HCT116 (cell line): ENCODE measurements around the gene TP63. TPM values are rescaled to one million over a fixed set of nuclear protein-coding genes. Genes with fewer than 3 reads are reported as not detected.

ENCODE experiments used
- ATAC-seq: fragments of 200-7000 bp; cut with Tn5 transposase; 2 replicates; pipeline ENCODE4 v1.9.1; 2020; ENCODE audit warnings: mild to moderate bottlenecking, moderate library complexity
- BruUV-seq: library from RNA; stranded (reverse); fragments of 400-500 nt; replicated peaks from 2 replicates; lab custom pipeline; 2021; lab: Mats Ljungman, UMichigan
- CTCF ChIA-PET: fragments of 300-600 bp; sonication (Branson Sonifier 250); formaldehyde crosslinking; loops from one replicate; lab custom pipeline; 2021; ENCODE audit warnings: antibody characterized with exemption; lab: Charles Lee
- POLR2A ChIA-PET: fragments of 300-600, 350-600 bp; sonication (Branson Sonifier 250); formaldehyde crosslinking; loops from one replicate; lab custom pipeline; 2021; ENCODE audit warnings: antibody characterized with exemption; lab: Charles Lee
- RAD21 ChIA-PET, 2 experiments: fragments of 300-600 bp; sonication (Branson Sonifier 250); formaldehyde crosslinking; loops; one replicate each; lab custom pipeline; 2023; ENCODE audit warnings: low total read pairs in 2 of 2; ENCODE audit not compliant: uncharacterized antibody in 2 of 2, unreplicated experiment in 2 of 2, low non-redundant PET in 1 of 2; lab: Charles Lee
- DNase-seq: peaks from one replicate; pipeline ENCODE4 v3.0.0-alpha.2; 2010; ENCODE audit warnings: low read depth, low spot score
- H2AFZ ChIP-seq: fragments of 200-600 bp; shearing (Covaris generic), sonication (generic); 2 replicates; pipeline ENCODE4 v1.6.1; 2017; ENCODE audit warnings: low read depth, mixed run types, mixed read lengths, antibody characterized with exemption, low read length; ENCODE audit not compliant: poor library complexity, severe bottlenecking
- H3K27ac ChIP-seq: 2 replicates; pipeline ENCODE4 v1.5.1; 2012; ENCODE audit warnings: low read depth, low read length
- H3K27me3 ChIP-seq: fragments of 200-600 bp; sonication (generic); 2 replicates; pipeline ENCODE4 v1.6.1; 2016; ENCODE audit warnings: mixed run types, low read length, mixed read lengths; ENCODE audit not compliant: insufficient read depth
- H3K36me3 ChIP-seq, 2 experiments: fragments of 200-500 bp in 1 of 2; fragments of 200-600 bp in 1 of 2; sonication (Bioruptor generic) in 1 of 2; sonication (generic) in 1 of 2; 2 replicates each; pipeline versions ENCODE4 v1.5.1 to v1.6.1; 2014 to 2016; ENCODE audit warnings: low read length in 2 of 2, inconsistent platforms in 1 of 2, mixed read lengths in 1 of 2, mixed run types in 1 of 2; ENCODE audit not compliant: insufficient read depth in 2 of 2, control insufficient read depth in 1 of 2
- H3K4me1 ChIP-seq, 2 experiments: fragments of 200-600 bp in 1 of 2; sonication (generic) in 1 of 2; 2 replicates each; pipeline versions ENCODE4 v1.5.1 to v1.6.1; 2012 to 2017; ENCODE audit warnings: low read length in 2 of 2, inconsistent platforms in 1 of 2, mild to moderate bottlenecking in 1 of 2, mixed read lengths in 1 of 2, mixed run types in 1 of 2, moderate library complexity in 1 of 2; ENCODE audit not compliant: insufficient read depth in 2 of 2, control insufficient read depth in 1 of 2
- H3K4me2 ChIP-seq: fragments of 200-600 bp; sonication (generic); 2 replicates; pipeline ENCODE4 v1.6.1; 2017; ENCODE audit warnings: mixed run types, low read length, mixed read lengths
- H3K4me3 ChIP-seq, 2 experiments: fragments of 200-600 bp in 1 of 2; sonication (generic) in 1 of 2; replicated peaks in 1 of 2; 2 replicates each; pipeline ENCODE4 v1.5.1; 2011 to 2016; ENCODE audit warnings: low read length in 2 of 2, control low read depth in 1 of 2, low read depth in 1 of 2, mild to moderate bottlenecking in 1 of 2, mixed read lengths in 1 of 2, mixed run types in 1 of 2
- H3K79me2 ChIP-seq: fragments of 200-600 bp; sonication (generic); 2 replicates; pipeline ENCODE4 v1.6.1; 2017; ENCODE audit warnings: mild to moderate bottlenecking, mixed run types, low read length, moderate library complexity, mixed read lengths; ENCODE audit not compliant: insufficient read depth
- H3K9ac ChIP-seq: fragments of 200-600 bp; sonication (generic); 2 replicates; pipeline ENCODE4 v1.6.1; 2016; ENCODE audit warnings: low read length, mixed read lengths
- H3K9me2 ChIP-seq: fragments of 200-600 bp; sonication (generic), shearing (Covaris generic); 2 replicates; pipeline ENCODE4 v1.6.1; 2017; ENCODE audit warnings: mixed run types, mild to moderate bottlenecking, moderate library complexity; ENCODE audit not compliant: insufficient read depth
- H3K9me3 ChIP-seq, 2 experiments: fragments of 200-500 bp in 1 of 2; fragments of 200-600 bp in 1 of 2; sonication (Bioruptor generic) in 1 of 2; sonication (generic) in 1 of 2; 2 replicates each; pipeline ENCODE4 v1.6.1; 2014 to 2017; ENCODE audit warnings: low read length in 2 of 2, mixed read lengths in 2 of 2, inconsistent platforms in 1 of 2, low read depth in 1 of 2, mild to moderate bottlenecking in 1 of 2, mixed run types in 1 of 2, moderate library complexity in 1 of 2; ENCODE audit not compliant: control insufficient read depth in 1 of 2, insufficient read depth in 1 of 2
- H4K20me1 ChIP-seq: fragments of 200-600 bp; sonication (generic), shearing (Covaris generic); 2 replicates; pipeline ENCODE4 v1.6.1; 2017; ENCODE audit warnings: mixed run types, mild to moderate bottlenecking, moderate library complexity; ENCODE audit not compliant: insufficient read depth
- CBX3 ChIP-seq: IDR thresholded peaks from 2 replicates; pipeline ENCODE4 v1.6.1; 2012; ENCODE audit warnings: low read depth
- CEBPB ChIP-seq: IDR thresholded peaks from 2 replicates; pipeline ENCODE4 v1.6.1; 2012; ENCODE audit warnings: low read depth
- CTCF ChIP-seq, 3 experiments: fragments of 200-600 bp in 1 of 3; sonication (generic) in 1 of 3; IDR thresholded peaks in 2 of 3; conservative IDR thresholded peaks in 1 of 3; 2 replicates each; pipeline ENCODE4 v1.5.1; 2012 to 2017; ENCODE audit warnings: low read depth in 2 of 3, low read length in 2 of 3, antibody characterized with exemption in 1 of 3, borderline replicate concordance in 1 of 3, control low read depth in 1 of 3, mild to moderate bottlenecking in 1 of 3, mixed read lengths in 1 of 3, mixed run types in 1 of 3, moderate library complexity in 1 of 3; ENCODE audit not compliant: insufficient read depth in 1 of 3
- EGR1 ChIP-seq: IDR thresholded peaks from 2 replicates; pipeline ENCODE4 v1.6.1; 2012; ENCODE audit warnings: low read depth
- EZH2 ChIP-seq: fragments of 200-600 bp; sonication (generic); IDR thresholded peaks from 2 replicates; pipeline ENCODE4 v1.6.1; 2017; ENCODE audit warnings: antibody characterized with exemption, mixed run types
- EZH2phosphoT487 ChIP-seq: fragments of 200-600 bp; IDR thresholded peaks from 2 replicates; pipeline ENCODE4 v1.6.1; 2018; ENCODE audit warnings: antibody characterized with exemption, borderline replicate concordance
- FOSL1 ChIP-seq: IDR thresholded peaks from 2 replicates; pipeline ENCODE4 v1.6.1; 2012; ENCODE audit warnings: low read depth
- POLR2A ChIP-seq: IDR thresholded peaks from 2 replicates; pipeline ENCODE4 v1.7.0; 2011; ENCODE audit warnings: borderline replicate concordance; ENCODE audit not compliant: insufficient read depth, insufficient read length; ENCODE audit errors: extremely low read depth
- POLR2AphosphoS5 ChIP-seq: IDR thresholded peaks from 2 replicates; pipeline ENCODE4 v1.6.1; 2011; ENCODE audit warnings: mild to moderate bottlenecking, low read depth, low read length, moderate library complexity
- REST ChIP-seq: IDR thresholded peaks from 2 replicates; pipeline ENCODE4 v1.6.1; 2012; ENCODE audit warnings: low read depth
- SP1 ChIP-seq: IDR thresholded peaks from 2 replicates; pipeline ENCODE4 v1.6.1; 2012; ENCODE audit warnings: low read depth
- SRF ChIP-seq: IDR thresholded peaks from 2 replicates; pipeline ENCODE4 v1.6.1; 2012; ENCODE audit warnings: low read depth
- YY1 ChIP-seq: IDR thresholded peaks from 2 replicates; pipeline ENCODE4 v1.6.1; 2011; ENCODE audit warnings: low read length, low read depth, moderate library complexity, mild to moderate bottlenecking; ENCODE audit not compliant: insufficient replicate concordance; ENCODE audit errors: extremely low read depth
- intact Hi-C: fragments of 100-400 bp; cut with micrococcal nuclease; formaldehyde crosslinking; loops from 2 replicates; pipeline ENCODE4 v1.10.0; 2022
- total RNA-seq: library from RNA; stranded (reverse); gene quantifications from one replicate; pipeline ENCODE4 v1.2.1, GENCODE V29; 2021; ENCODE audit not compliant: unreplicated experiment
- TF ChIP-seq, protein P1 (sequence below): IDR thresholded peaks from 2 replicates; pipeline ENCODE4 v1.6.1; 2012
- TF ChIP-seq, protein P2 (sequence below): IDR thresholded peaks from 2 replicates; pipeline ENCODE4 v1.6.1; 2011; ENCODE audit warnings: mild to moderate bottlenecking, low read length, moderate library complexity; ENCODE audit not compliant: insufficient replicate concordance; ENCODE audit errors: extremely low read depth

TP63 gene
- total RNA-seq, 1 experiment from 2014 or later: not detected

- TF ChIP-seq, protein P1, sequence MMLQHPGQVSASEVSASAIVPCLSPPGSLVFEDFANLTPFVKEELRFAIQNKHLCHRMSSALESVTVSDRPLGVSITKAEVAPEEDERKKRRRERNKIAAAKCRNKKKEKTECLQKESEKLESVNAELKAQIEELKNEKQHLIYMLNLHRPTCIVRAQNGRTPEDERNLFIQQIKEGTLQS: no peak
- TF ChIP-seq POLR2A: no peak
- no peak for TF ChIP-seq EZH2phosphoT487
- TF ChIP-seq CTCF (IDR thresholded peaks at IDR 0.05 in 2 of 3, conservative IDR thresholded peaks at IDR 0.05 in 1 of 3; ENCODE audit: borderline replicate concordance in 1 of 3, insufficient read depth in 1 of 3, low read depth in 2 of 3, low read length in 2 of 3): no peak
- TF ChIP-seq CBX3: no peak
- TF ChIP-seq EGR1: no peak
These were observed 53.1 kb downstream of the TP63 start (continued) for GRCh38 chr3:189684317-189684716.

DNA sequence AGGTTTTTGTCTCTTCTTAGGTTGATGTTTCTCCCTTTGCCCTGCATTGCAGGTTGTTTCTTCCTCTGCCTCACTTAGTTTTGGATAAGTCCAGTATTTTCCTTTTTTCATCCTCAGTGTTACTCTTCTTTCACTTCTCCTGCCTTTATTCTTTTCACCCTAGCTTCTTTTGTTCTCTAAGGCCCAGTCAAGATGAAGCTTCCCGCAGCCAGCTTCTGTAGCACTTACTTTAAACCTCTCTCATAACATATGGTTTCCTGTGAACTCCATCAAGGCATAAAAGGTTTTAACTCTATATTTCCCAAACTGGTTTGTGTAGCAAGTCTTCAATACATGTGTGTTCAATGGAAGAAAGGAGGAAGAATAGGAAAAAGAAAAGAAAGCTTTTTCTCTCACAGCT is 54.1 kb downstream of the TP63 start:
- BruUV-seq: no TSS peak
- no peak overlapping the region for H3K27ac ChIP-seq
- ChIA-PET POLR2A (no interaction called here), RAD21 (no interaction called here), CTCF (no interaction called here)
- H3K4me3 ChIP-seq: no peak overlapping the region
- no peaks in the 10 kb centered on the region for H3K9me2 ChIP-seq
- no peaks in the 10 kb centered on the region for H3K79me2 ChIP-seq
- DNase-seq (no peak), ATAC-seq (no peak)
- no peaks in the 10 kb centered on the region for H3K27me3 ChIP-seq
- TF ChIP-seq, protein P1: no peak
- TF ChIP-seq EZH2: no peak
- no peak for TF ChIP-seq EGR1
- TF ChIP-seq CEBPB: no peak
- no peak for TF ChIP-seq REST
- no peak for TF ChIP-seq POLR2AphosphoS5
- TF ChIP-seq FOSL1: no peak
- TF ChIP-seq EZH2phosphoT487: no peak
- TF ChIP-seq, protein P2, sequence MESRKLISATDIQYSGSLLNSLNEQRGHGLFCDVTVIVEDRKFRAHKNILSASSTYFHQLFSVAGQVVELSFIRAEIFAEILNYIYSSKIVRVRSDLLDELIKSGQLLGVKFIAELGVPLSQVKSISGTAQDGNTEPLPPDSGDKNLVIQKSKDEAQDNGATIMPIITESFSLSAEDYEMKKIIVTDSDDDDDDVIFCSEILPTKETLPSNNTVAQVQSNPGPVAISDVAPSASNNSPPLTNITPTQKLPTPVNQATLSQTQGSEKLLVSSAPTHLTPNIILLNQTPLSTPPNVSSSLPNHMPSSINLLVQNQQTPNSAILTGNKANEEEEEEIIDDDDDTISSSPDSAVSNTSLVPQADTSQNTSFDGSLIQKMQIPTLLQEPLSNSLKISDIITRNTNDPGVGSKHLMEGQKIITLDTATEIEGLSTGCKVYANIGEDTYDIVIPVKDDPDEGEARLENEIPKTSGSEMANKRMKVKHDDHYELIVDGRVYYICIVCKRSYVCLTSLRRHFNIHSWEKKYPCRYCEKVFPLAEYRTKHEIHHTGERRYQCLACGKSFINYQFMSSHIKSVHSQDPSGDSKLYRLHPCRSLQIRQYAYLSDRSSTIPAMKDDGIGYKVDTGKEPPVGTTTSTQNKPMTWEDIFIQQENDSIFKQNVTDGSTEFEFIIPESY: no peak
- TF ChIP-seq SRF: no peak
- TF ChIP-seq SP1: no peak
- no peak for TF ChIP-seq YY1
- no peak for TF ChIP-seq CBX3
- H4K20me1 ChIP-seq: no peaks in the 10 kb centered on the region
- intact Hi-C loops: no loop called here
- H3K36me3 ChIP-seq: no peaks in the 10 kb centered on the region
- H3K4me1 ChIP-seq: peaks cover 0 to 7% of the 10 kb centered on the region in 2 experiments; a peak in 1 of 4 replicates
- H2AFZ ChIP-seq: no peak overlapping the region
- no peak overlapping the region for H3K4me2 ChIP-seq
- H3K9ac ChIP-seq: no peak overlapping the region
- no peaks in the 10 kb centered on the region for H3K9me3 ChIP-seq
